Measurements from ENCODE around the gene SCFD2.
"Not testable (repeated sequence)": the region's sequence is repeated elsewhere in the genome, so short reads cannot be mapped to it uniquely, and the experiment has no call there.

Gene SCFD2

DNA sequence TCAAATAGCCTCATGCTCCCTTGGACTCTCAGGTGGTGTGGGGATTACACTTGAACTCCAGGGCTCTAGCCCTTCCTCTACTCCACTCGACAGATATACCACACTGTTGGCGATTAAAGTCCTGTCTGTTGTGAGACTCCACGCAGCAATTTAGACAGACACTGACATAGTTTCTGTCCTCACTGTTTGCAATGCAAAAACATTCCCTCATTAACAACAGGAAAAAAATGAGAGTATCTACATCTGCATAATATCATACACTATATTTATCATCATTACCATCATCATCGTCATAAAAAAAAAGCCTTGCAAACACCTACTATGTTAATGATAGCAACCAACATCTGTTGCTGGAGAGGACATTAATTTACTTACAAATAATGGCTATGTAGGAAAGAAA lies 371.3 kb downstream of the SCFD2 start:
- no peaks in the 10 kb centered on the region for H3K9me3 Mint-ChIP-seq
- H3K27ac Mint-ChIP-seq, result no peak overlapping the region
- no peaks in the 10 kb centered on the region for H3K4me1 Mint-ChIP-seq
- H3K36me3 Mint-ChIP-seq, result peaks cover 13% of the 10 kb centered on the region
- no peaks in the 10 kb centered on the region for H3K27me3 Mint-ChIP-seq
- no peak overlapping the region for H3K4me3 Mint-ChIP-seq
- ATAC-seq, result no peak

DNA sequence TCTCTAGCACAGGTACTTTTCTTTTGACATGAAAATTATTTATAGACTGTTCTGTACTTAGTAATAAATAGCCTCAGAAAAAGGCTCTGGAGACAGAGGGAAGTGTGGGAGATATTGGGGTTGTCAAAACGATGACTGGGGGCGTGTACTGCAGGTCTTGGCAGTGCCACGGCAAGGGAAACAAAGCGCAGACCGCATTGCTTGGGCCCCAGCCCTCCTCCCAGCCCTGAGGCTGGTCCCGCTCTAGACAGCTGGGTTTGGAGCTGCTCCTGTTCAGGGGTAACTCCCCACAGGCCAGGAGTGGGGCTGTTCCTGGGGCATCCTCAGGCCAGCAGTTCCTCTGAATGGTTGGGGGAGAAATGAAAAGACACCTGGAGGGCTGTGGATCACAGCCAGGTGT lies 372.1 kb downstream of the SCFD2 start:
- H3K4me3 Mint-ChIP-seq, result no peak overlapping the region
- H3K4me1 Mint-ChIP-seq, result no peaks in the 10 kb centered on the region
- no peak for ATAC-seq
- H3K27ac Mint-ChIP-seq, result no peak overlapping the region
- H3K36me3 Mint-ChIP-seq, result peaks cover 6% of the 10 kb centered on the region
- no peaks in the 10 kb centered on the region for H3K9me3 Mint-ChIP-seq
- no peaks in the 10 kb centered on the region for H3K27me3 Mint-ChIP-seq

DNA sequence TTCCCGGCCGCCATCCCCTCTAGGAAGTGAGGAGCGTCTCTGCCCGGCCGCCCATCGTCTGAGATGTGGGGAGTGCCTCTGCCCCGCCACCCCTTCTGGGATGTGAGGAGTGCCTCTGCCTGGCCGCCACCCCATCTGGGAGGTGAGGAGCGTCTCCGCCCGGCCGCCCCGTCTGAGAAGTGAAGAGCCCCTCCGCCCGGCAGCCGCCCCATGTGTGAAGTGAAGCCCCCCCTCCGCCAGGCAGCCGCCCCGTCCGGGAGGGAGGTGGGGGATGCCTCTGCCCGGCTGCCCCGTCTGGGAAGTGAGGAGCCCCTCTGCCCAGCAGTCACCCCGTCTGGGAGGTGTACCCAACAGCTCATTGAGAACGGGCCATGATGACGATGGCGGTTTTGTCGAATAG lies 373.3 kb downstream of the SCFD2 start:
- H3K4me3 Mint-ChIP-seq, ATAC-seq, H3K27ac Mint-ChIP-seq, H3K9me3 Mint-ChIP-seq, H3K27me3 Mint-ChIP-seq, H3K36me3 Mint-ChIP-seq, H3K4me1 Mint-ChIP-seq: not testable (repeated sequence)

DNA sequence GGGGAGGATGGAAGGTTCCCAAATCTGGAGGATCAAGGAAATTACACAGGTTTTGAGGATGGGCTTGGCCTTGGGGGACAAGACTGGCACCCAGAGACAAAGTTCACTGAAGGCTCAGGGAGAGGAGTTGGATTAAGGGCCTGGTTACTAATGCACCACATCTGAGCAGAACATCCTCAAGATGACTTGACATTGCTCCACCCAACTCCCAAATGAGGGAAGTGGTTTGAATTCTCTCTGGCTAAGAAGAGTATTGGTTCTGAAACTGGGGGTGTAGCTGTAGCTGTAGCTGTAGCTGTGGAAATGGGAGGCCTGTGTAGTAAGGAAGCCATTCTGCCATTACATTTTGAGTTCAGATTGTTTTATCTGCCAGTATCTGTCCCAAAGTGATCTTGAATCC lies 374.4 kb downstream of the SCFD2 start:
- ATAC-seq, result no peak
- Mint-ChIP-seq H3K4me3 (no peak overlapping the region), H3K4me1 (no peaks in the 10 kb centered on the region), H3K27ac (no peak overlapping the region), H3K9me3 (no peaks in the 10 kb centered on the region), H3K27me3 (no peaks in the 10 kb centered on the region), H3K36me3 (peaks cover 6% of the 10 kb centered on the region)

DNA sequence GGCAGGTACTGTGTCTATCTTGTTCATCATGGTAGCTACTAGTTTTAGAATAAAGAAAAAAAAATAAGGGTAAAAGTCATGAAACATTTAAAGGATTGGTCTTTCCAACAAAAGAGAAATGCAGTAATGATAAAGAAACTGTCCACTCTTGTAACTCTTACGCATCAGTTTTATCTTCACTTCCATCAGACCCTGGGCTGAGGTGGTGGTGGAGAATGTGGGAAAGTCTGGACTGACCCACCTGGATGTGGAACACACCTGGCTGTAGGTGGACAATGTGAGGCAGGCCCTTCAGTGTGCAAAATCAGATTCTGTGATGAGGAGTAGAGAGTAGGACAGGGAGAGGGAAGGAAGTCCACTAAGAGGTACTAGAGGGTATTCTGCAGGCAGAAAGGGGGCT lies 375.2 kb downstream of the SCFD2 start:
- H3K4me1 Mint-ChIP-seq, result no peaks in the 10 kb centered on the region
- peaks cover 6% of the 10 kb centered on the region for H3K36me3 Mint-ChIP-seq
- no peak for ATAC-seq
- no peak overlapping the region for H3K27ac Mint-ChIP-seq
- no peaks in the 10 kb centered on the region for H3K9me3 Mint-ChIP-seq
- no peak overlapping the region for H3K4me3 Mint-ChIP-seq
- H3K27me3 Mint-ChIP-seq, result no peaks in the 10 kb centered on the region

DNA sequence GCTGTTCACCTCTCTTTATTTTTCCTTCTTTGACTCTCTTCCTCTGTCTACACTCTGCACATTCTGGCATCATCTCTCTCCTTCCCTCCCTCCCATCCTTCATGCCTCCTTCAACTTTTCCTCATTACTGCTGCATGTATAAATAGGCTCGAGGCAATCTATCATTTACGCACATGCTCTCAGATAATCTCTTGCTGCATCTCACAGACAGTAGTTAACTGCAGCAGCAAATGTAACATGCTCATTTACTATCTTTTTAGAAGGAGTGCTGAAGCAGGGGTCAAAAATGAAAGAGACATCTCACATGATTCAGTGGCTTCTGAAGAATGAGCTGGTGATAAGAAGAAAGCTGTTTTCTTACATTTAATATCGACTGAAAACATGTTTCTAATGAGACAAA lies 376.0 kb downstream of the SCFD2 start:
- H3K9me3 Mint-ChIP-seq, result no peaks in the 10 kb centered on the region
- peaks cover 6% of the 10 kb centered on the region for H3K36me3 Mint-ChIP-seq
- no peaks in the 10 kb centered on the region for H3K27me3 Mint-ChIP-seq
- no peak for ATAC-seq
- H3K27ac Mint-ChIP-seq, result no peak overlapping the region
- H3K4me1 Mint-ChIP-seq, result no peaks in the 10 kb centered on the region
- no peak overlapping the region for H3K4me3 Mint-ChIP-seq

DNA sequence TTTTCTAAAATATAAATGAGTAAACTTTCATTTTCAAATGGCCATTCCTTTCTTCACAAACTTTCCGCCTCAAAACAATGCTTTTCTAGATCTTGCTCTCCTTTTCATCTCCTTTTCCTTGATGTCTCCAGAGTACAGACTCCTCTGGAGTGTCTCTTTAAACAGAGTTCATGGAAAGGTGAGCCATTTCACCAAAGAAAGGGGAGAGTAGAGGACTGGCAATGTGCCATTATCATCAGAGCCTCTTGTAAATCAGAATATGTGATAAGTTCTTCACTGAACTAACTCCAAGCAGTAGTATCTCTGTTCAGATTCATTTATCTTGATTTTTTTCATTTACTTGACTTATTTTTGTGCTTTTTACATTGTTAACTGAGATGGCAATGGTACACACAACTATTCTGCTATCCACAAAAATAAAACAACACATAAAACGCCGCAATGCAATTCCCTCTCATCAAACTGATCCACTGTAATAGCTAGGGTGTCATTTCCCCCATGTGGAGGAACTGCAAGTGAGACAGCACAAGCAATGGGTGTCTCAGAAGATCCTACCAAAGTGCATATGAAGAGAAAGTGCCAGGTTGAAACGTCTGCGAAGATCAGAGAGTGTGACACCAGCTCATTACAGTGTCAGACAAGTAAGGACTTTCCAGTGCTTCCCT lies 378.3 kb downstream of the SCFD2 start:
- H3K27ac Mint-ChIP-seq, result no peak overlapping the region
- no peaks in the 10 kb centered on the region for H3K27me3 Mint-ChIP-seq
- no peak overlapping the region for H3K4me3 Mint-ChIP-seq
- ATAC-seq, result no peak
- H3K9me3 Mint-ChIP-seq, result no peaks in the 10 kb centered on the region
- H3K4me1 Mint-ChIP-seq, result no peaks in the 10 kb centered on the region
- H3K36me3 Mint-ChIP-seq, result peaks cover 6% of the 10 kb centered on the region

DNA sequence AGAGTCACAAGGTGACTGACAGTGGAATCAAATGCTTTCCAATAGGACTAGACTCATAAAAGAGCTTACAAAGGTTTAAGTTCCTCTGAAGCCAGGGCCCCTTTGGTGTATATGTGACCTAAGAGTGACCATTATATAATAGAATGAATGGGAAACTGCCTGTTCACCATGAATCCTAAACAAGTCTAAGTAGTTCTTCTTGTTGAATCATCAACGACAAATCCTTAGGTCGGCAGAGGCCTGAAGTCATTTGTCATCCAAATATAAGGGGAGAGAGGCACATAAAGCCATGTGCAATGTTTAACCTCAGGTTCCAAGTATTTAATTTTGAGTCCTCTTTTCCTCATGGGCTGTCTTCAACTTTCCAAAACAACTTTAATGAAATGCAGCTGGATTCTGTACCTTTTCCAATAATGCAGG lies 381.4 kb downstream of the SCFD2 start:
- Mint-ChIP-seq H3K4me1 (no peaks in the 10 kb centered on the region), H3K9me3 (no peaks in the 10 kb centered on the region), H3K27me3 (no peaks in the 10 kb centered on the region), H3K36me3 (peaks cover 13% of the 10 kb centered on the region), H3K27ac (no peak overlapping the region), H3K4me3 (no peak overlapping the region)
- no peak for ATAC-seq

DNA sequence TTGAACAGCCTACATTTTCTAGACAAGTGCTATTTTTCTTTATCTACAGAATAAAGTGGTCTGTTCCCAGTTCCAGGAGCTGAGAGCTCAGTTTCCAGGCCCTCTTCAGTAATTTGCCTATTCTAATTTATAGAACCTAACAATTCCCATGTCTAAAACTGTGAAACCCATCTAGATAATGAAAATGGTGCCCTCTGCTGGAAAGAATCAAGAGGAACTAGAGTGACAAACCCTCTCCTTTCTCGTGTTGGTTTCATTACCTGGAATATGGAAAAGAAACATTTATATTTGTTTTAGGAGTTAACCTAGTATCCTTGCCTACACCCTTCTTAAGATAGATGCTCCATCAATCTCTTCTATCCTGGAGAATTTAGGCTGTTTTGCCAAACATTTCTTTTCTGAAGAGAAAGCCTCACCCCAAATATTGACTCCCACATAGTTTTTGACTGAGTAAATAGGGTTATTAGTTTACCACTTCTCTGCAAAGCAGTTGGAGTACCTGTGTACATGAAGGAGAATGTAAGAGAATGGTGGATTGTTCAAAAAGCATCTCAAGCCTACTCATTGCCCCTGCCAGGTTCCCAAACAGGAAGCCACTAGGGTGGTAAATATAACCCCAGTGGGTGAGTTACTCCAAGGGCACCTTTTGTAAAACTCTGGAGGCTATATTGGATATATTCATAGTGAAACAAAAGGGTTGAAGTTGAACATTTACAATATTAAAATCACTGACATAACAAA lies 382.1 kb downstream of the SCFD2 start:
- H3K9me3 Mint-ChIP-seq, result no peaks in the 10 kb centered on the region
- H3K4me1 Mint-ChIP-seq, result no peaks in the 10 kb centered on the region
- no peak overlapping the region for H3K4me3 Mint-ChIP-seq
- no peak for ATAC-seq
- peaks cover 13% of the 10 kb centered on the region for H3K36me3 Mint-ChIP-seq
- no peaks in the 10 kb centered on the region for H3K27me3 Mint-ChIP-seq
- H3K27ac Mint-ChIP-seq, result no peak overlapping the region

DNA sequence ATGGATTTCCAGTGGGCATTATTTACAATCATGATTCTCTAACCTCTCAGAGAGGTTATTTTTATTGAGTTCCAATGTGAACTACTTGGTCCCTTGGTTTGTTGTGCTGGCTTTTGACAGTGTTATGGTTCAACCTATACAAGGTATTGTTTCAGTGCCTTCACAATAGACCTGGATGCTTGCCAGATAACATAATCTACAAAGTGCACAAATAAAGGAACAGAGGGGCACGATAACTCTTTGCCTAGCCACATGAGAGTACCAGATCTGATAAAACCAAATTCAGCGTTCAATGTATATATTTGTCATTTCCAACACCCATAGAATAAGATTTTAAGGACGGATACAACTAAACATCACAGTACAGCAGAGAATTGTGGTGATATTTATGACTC lies 382.9 kb downstream of the SCFD2 start:
- Mint-ChIP-seq H3K4me3 (no peak overlapping the region), H3K27ac (no peak overlapping the region), H3K4me1 (no peaks in the 10 kb centered on the region), H3K36me3 (peaks cover 13% of the 10 kb centered on the region), H3K9me3 (no peaks in the 10 kb centered on the region), H3K27me3 (no peaks in the 10 kb centered on the region)
- ATAC-seq, result no peak

DNA sequence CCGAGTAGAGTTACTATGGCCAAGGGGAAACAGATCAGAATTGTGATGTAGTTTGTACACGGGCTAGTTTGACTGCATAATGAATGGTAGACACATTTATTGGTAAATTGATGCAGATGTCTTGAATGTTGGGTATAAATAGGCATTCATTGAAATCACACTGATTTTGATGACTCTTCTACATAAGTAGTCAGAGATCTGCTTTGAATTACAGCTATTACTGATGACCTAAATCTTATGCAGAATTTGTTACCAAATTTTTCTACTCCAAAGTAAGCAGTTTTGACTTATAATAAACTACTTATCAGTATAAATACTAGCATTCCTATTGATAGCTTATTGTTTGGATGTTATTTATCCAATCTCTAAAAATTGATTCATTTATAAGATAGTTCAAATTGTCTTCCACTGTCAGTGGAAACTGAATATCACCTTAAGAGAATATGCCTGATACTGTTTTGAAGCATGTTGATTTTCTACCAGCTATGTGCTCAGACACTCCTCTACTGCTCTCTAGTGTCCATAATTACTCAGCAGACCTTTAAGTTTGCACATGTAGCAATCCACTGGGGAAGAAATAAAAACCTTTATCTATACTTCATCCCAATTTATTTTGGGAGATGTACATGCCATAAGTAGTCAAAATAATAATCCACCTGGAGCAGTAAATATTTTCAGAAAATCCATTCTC lies 383.5 kb downstream of the SCFD2 start:
- Mint-ChIP-seq H3K9me3 (no peaks in the 10 kb centered on the region), H3K4me1 (no peaks in the 10 kb centered on the region), H3K36me3 (peaks cover 13% of the 10 kb centered on the region), H3K4me3 (no peak overlapping the region), H3K27ac (no peak overlapping the region), H3K27me3 (no peaks in the 10 kb centered on the region)
- ATAC-seq, result no peak

DNA sequence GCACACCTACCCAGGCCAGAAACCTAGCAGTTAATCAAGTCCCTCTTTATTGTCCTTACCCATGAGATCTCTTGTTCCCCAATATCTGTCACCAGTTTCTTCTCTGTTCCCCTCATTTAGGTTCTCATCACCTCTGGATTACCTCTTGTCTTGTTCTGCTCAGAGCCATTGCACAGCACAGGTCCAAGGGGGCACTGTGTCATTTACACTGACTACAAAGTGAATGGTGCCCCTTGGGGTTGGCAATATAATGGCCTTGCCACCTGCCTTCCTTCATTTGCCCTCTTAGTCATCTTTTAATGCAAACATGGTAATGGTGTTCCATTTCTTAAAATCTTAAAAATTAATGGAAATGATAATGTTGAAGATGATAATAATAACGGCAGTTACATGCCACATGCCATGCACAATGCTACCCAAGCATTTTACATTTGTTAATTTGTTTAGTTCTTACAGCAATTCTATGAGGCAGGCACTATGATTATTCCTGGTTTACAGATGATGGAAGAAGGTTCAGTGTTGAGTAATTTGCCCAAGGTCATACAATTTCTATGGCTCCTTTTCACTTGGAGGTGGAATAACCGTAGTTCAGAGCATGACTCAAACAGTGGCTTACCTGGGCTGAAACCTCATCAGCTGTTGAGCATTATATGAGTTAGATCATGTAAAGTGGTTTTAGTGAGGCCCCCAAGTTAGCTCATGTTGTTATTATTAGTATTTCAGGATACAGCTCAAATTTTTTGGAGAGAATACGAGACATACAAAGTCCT lies 385.9 kb downstream of the SCFD2 start:
- Mint-ChIP-seq H3K4me1 (no peaks in the 10 kb centered on the region), H3K9me3 (no peaks in the 10 kb centered on the region), H3K4me3 (no peak overlapping the region), H3K27me3 (no peaks in the 10 kb centered on the region), H3K27ac (no peak overlapping the region), H3K36me3 (peaks cover 13% of the 10 kb centered on the region)
- ATAC-seq, result no peak

DNA sequence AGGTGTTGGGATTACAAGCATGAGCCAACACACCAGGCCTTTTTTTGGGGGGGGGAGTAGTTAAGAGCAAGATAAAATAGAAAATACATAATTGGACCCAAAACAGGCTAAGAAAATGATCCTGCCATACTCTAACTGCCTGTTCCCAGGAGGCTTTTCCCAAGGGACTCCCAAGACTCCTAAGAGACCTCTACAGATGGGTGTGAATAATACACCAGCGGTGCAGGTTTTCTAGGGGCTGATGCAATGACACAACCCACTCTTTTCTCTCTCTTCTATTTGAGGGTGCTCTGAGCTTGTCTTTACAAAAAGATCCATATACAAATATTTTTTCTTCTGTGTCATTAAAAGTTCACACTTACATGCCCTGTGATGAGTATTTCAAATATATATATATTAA lies 386.8 kb downstream of the SCFD2 start:
- Mint-ChIP-seq H3K27me3 (no peaks in the 10 kb centered on the region), H3K4me3 (no peak overlapping the region), H3K4me1 (no peaks in the 10 kb centered on the region), H3K36me3 (peaks cover 13% of the 10 kb centered on the region), H3K27ac (no peak overlapping the region), H3K9me3 (no peaks in the 10 kb centered on the region)
- ATAC-seq, result no peak

DNA sequence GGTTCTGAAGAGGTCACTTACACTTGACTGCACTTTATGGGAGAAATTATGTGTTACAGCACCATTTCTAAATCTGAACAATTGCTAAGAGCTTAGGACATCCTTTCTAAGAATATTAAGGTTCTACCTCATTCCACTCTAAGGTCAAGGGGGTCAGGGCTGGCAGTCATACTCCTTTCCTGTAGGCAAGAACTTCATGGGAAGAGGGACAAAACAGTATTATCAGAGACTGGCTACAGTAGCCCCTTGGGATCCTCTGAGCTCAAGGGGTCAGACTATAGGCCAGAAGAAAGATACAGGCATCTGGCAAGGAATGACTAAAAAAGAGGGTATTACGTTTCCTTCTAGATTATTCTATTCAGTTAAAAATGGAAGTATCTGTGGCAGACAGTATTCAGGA lies 388.6 kb downstream of the SCFD2 start:
- Mint-ChIP-seq H3K4me3 (no peak overlapping the region), H3K27me3 (no peaks in the 10 kb centered on the region)

DNA sequence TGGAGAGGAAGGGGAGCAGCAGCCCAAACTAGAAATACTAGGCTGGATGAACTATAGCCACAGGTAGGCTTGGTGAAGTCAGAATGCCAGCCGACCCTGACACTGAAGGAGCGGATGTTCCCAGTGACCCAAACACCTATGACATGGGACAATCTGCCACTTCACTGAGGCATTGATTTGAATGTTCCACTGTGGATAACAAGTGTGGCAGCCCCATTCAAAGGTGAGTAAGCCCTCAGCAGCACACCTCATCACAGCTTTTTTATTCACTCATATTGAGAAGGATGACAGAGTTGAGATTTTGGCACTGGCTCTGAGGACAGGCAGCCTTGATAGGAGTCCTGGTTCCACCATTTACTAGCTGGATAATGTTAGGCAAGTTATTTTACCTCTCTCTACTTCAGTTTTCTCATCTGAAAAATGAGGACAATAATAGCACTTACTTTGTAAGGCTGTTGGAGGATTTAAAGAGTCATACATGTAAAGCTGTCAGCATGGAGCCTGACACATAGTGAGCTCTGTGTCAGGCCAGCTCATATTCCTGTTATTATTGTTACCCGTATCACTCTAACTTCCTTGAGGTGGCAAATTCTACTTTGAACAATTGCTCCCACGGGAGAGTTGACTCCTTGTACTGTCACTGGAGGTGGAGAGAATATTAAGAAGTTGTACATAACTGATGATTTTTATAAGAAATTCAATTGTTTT lies 389.2 kb downstream of the SCFD2 start:
- H3K27ac Mint-ChIP-seq, result no peak overlapping the region
- no peak overlapping the region for H3K4me3 Mint-ChIP-seq
- H3K27me3 Mint-ChIP-seq, result no peaks in the 10 kb centered on the region
- H3K4me1 Mint-ChIP-seq, result no peaks in the 10 kb centered on the region
- H3K9me3 Mint-ChIP-seq, result no peaks in the 10 kb centered on the region
- no peak for ATAC-seq
- peaks cover 24% of the 10 kb centered on the region for H3K36me3 Mint-ChIP-seq

More for the DNA sequence above, 388.6 kb downstream of the SCFD2 start:
- no peaks in the 10 kb centered on the region for H3K9me3 Mint-ChIP-seq
- H3K27ac Mint-ChIP-seq, result no peak overlapping the region
- no peaks in the 10 kb centered on the region for H3K4me1 Mint-ChIP-seq
- peaks cover 22% of the 10 kb centered on the region for H3K36me3 Mint-ChIP-seq
- ATAC-seq, result no peak
